A549 treated with Hydrocortisone at 1 μM for 4 hours (cell line): Measurements from ENCODE around the gene OR1J4. TPM values are rescaled to one million over a fixed set of nuclear protein-coding genes. Genes with fewer than 3 reads are reported as not detected.

Source experiments
- total RNA-seq: library from RNA; stranded (reverse); fragments of 200-300 nt; extraction: Qiagen RNA extraction; gene quantifications from 5 replicates; pipeline ENCODE4 v1.2.3, GENCODE V29; 2022

Gene OR1J4
- total RNA-seq, result not detected in 5 replicates

DNA sequence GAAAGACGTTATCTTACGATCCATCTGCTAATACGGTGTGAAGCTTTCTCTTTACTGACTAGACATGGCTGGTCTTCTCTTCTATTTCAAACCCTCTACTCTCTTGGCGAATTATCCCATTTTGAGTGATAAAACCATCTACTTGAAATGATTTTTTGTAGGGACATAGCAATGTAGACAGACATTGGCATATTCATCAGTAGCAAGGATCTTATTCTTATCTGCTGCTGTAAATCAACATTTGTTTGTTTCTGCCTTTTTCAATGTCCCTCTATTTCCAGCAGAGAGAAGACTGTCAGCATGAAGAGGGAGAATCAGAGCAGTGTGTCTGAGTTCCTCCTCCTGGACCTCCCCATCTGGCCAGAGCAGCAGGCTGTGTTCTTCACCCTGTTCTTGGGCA lies at the start of gene OR1J4:
Gene OR1J4 (plus strand): TSS at position 301 of the 400 bp plus-strand sequence. CDS start 0 bp downstream, at position 301.

GRCh38 chr9:122477826-122478225 lies 41.1 kb upstream of the OR1J4 start, which contains the start of gene OR1J1:
TSS of gene OR1J1 (minus strand) at chr9:122477926. CDS start at chr9:122477926, 0 bp downstream.

DNA sequence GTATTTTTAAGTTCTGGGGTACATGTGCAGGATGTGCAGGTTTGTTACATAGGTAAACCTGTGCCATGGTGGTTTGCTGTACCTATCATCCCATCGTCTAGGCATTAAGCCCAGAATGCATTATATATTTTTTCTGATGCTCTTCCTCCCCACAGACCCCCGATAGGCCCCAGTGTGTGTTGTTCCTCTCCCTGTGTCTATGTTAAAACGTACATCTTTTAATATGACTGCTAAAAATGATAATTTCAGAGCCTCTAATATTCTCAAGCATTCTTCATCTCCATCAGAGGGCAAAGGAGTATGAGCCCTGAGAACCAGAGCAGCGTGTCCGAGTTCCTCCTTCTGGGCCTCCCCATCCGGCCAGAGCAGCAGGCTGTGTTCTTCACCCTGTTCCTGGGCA lies 8.4 kb upstream of the OR1J4 start, which contains the start of gene OR1J2:
Gene OR1J2 (plus strand): TSS at position 301 of the 400 bp plus-strand sequence. CDS start 0 bp downstream, at position 301.

DNA sequence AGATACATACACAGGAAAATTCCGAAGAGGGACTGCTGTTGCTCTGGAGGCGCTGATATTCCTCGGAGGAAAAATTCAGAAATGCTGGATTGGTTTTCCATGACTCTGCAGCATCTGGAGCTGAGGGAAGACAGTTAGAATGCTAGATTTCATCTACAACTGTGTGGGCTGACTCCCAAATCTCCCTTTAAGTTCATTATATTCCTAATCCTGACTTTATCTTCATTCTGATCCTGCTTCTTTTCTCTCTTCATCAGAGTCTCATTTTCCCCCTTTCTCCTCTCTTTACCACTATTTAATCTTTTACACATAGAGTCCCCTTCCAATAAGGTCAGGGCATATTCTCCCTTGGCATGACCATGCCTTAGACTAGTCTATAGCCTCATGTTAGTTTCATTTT lies 8.3 kb downstream of the OR1J4 start, which contains the start of gene OR1N1:
Gene OR1N1 (minus strand): TSS at position 101 of the 400 bp plus-strand sequence. CDS start 0 bp downstream, at position 101.

DNA sequence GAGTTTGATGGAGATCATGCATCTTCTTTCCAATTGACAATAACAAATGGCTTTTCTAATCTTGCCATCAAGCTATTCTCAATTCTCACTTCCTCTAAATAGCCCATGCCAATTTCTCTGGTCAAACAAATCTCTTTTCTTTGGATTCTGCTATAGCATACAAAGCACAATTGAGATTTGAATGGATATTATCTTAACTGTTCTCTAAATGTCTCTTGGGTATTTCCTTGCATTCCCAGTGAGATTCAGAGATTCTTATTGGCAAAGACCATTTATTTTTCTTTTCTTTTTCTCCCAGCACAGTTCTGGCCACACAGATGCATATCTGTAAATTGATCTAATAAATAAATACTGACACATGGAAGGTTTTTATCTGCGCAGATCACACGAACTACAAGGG lies 33.9 kb downstream of the OR1J4 start, which contains the start of gene OR1N2:
Gene OR1N2 (plus strand): TSS at position 301 of the 400 bp plus-strand sequence. CDS start 100 bp downstream, outside the sequence.

Other genes with a start within 250 kb of the OR1J4 start
- 1.5 to 1.8 TPM (median 1.5 TPM) in 5 replicates for gene PTGS1, start 148.1 kb upstream of the OR1J4 start, total RNA-seq
- not detected in 5 replicates for gene OR1J1, start 41.2 kb upstream of the OR1J4 start, total RNA-seq
- not detected in 5 replicates for gene OR1J2, start 8.3 kb upstream of the OR1J4 start, total RNA-seq
- not detected in 5 replicates for gene OR1N1, start 8.2 kb downstream of the OR1J4 start, total RNA-seq
- not detected in 5 replicates for gene OR1N2, start 34.0 kb downstream of the OR1J4 start, total RNA-seq
- gene OR1L8, start 64.2 kb downstream of the OR1J4 start, total RNA-seq, result not detected in 5 replicates
- gene OR1Q1, start 95.6 kb downstream of the OR1J4 start, total RNA-seq, result not detected in 5 replicates
- not detected in 5 replicates for gene OR1B1, start 138.5 kb downstream of the OR1J4 start, total RNA-seq
- gene OR1L1, start 142.6 kb downstream of the OR1J4 start, total RNA-seq, result not detected in 5 replicates
- not detected in 5 replicates for gene OR1L3, start 156.0 kb downstream of the OR1J4 start, total RNA-seq
- gene OR1L4, start 204.8 kb downstream of the OR1J4 start, total RNA-seq, result not detected in 5 replicates
- not detected in 5 replicates for gene OR1L6, start 223.2 kb downstream of the OR1J4 start, total RNA-seq